Right kidney (tissue), 9 donors: ENCODE results near the gene TUNAR.

Source experiments
- DNase-seq: peaks from one replicate; pipeline ENCODE4 v3.0.0-alpha.2; 2016
- long read RNA-seq, 8 donors: transcript quantifications; one replicate each; lab custom pipeline, GENCODE V29; 2026

TUNAR gene
- long read RNA-seq, donor 1 = 0 reads
- long read RNA-seq, donor 2 = 0 reads
- long read RNA-seq, donor 3 = 0 reads
- long read RNA-seq, donor 4 = 0 reads
- long read RNA-seq, donor 5 = 0 reads
- long read RNA-seq, donor 6 = 0 reads
- long read RNA-seq, donor 7 = 0 reads
- long read RNA-seq, donor 8 = 0 reads

GRCh38 chr14:95876761-95877538, at the start of gene TUNAR:
TUNAR (plus strand) TSS chr14:95876832.
- peak; percentile 68 for DNase-seq

- DNase-seq = no peak
Observed at GRCh38 chr14:95828649-95829265, 47.9 kb upstream of the TUNAR start.

DNA sequence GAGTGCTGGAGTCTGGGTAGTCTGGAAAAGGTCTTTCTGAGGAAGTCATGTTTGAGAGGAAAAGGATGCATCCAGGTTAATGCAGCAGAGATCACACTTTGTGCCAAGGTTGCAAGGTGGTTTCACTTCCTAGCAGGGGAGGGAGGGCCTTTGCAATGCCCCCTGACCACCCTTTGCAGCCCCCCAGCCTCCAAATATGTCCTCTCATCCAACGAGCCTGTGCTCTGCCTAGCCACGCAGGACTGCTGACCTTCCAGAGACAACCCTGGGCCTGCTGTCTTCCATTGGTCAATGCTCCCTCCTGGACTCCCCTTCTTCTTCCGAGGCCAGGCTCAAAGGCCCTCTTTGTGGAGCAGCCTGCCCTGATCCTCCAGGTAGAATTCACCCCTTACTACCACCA, 47.3 kb upstream of the TUNAR start:
- no peak for DNase-seq

DNA sequence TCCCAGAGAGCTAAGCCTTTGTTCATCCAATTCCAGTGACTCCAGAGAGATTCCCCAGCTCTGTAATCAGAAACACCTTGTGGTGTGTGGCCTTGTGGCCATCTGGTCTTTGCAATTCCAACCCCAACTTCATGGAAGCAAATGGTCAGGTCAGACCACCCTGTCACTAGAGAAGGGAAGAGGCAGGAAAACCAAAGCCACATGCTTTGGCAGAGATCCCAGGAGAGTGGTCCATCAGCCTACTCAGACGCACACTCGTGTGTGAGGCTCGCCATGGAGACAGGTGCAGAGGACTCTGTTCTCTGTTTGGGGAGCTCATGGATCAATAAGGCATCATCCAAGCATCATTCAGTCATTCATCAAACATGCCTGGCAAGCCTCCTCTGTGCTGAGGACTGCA, 46.2 kb upstream of the TUNAR start:
- DNase-seq = no peak

GRCh38 chr14:95831041-95831440, 45.6 kb upstream of the TUNAR start:
- no peak for DNase-seq

DNA sequence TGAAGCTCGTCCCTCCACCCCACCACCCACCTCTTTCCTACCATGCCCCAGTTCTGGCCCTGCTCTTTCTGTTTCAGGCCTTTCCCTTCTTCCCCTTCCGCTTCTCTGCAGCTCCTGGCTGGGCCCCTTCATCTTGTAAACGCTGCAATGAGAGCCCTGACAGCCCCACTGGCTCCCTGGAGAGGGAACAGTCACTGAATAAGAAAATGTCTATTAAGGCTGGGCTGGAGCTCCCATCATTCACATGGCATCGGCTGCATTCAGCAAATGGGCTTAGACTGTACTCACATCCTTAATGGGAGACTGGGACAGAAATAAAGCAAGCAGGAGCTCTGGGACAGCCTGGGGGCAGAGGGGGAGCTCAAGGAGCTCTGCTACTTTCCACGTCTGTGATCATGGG, 45.2 kb upstream of the TUNAR start:
- no peak for DNase-seq

- no peak for DNase-seq
Observed at GRCh38 chr14:95832012-95832411, 44.6 kb upstream of the TUNAR start.

GRCh38 chr14:95833429-95833828, 43.2 kb upstream of the TUNAR start:
- no peak for DNase-seq

- DNase-seq = no peak
Observed at GRCh38 chr14:95834496-95834895, 42.1 kb upstream of the TUNAR start.

GRCh38 chr14:95835121-95835730, 41.4 kb upstream of the TUNAR start:
- DNase-seq = no peak

DNA sequence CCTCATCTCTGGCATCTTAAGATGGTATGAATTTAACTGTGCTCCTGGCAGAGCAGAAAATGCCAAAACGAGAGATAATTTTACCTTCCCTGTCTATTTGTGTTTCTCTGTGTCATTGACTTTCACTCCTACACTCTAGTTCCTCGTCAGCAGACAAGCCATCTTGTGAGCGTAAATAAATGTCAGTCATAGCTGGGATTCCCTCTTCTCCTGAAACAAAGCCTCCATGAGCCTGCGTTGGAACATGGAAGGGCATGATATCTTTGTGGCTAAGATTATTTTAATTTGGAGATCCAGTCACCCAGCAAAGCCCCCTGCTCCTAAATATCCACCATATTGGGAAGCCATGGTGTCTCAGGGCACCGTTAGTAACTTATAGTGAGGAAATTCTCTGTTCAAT, 37.8 kb upstream of the TUNAR start:
- DNase-seq = no peak

- no peak for DNase-seq
Observed at GRCh38 chr14:95840094-95840700, 36.4 kb upstream of the TUNAR start.

- DNase-seq = no peak
Observed at GRCh38 chr14:95841668-95842067, 35.0 kb upstream of the TUNAR start.

DNA sequence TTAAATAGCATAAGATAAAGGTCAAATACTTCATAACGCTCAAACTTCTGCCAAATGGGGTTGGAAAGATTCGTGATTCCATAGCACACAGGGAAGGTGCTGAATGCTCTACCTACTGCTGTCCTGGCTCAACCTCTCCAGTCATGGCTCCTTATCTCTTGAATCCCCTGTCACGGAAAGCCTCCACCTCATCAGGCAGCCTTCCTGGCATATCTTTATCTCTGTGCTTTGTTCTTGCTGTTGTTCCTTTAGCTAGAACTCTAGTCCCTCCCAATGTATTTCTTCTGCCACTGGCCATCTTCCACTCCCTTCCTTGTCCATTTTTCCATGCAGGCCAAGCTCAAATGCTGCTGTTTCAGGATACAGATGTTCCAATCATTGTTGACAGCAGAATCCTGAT, 26.9 kb upstream of the TUNAR start:
- DNase-seq = no peak

- no peak for DNase-seq
Observed at GRCh38 chr14:95850429-95850828, 26.2 kb upstream of the TUNAR start.

DNA sequence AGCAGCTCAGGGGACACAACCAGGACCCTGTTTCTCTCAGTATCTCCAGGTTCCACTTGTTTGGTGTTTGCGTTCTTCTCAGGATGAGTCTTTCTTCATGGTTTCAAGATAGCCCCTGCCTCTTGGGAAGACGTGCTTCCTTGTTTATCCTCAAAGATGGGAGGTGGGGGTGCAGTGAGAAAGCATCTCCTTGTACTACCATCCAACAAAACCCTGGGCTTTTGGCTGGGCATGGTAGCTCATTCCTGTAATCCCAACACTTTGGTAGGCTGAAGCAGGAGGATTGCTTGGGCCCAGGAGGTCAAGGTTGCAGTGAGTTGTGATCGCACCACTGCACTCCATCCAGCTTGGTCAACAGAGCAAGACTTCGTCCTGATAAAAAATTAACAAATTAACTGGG, 21.0 kb upstream of the TUNAR start:
- no peak for DNase-seq

DNA sequence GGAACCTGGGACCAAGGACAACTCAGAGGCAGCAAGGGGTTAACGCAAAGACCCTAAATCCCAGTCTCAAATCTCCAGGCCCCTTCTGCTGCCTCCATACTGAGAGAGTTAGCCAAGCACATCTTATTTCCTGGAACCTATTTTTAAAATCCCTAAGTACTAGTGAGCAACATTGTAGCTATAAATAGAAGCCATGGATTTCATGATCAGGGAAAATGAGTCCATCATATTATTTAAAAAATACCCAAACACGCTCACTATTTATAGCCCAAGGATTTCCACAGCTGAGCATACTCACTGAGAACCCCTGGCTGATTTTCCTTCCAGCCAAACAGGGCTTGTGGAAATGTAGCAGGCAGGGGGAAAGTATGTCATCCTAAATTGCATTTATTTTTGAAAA, 19.4 kb upstream of the TUNAR start:
- no peak for DNase-seq

DNA sequence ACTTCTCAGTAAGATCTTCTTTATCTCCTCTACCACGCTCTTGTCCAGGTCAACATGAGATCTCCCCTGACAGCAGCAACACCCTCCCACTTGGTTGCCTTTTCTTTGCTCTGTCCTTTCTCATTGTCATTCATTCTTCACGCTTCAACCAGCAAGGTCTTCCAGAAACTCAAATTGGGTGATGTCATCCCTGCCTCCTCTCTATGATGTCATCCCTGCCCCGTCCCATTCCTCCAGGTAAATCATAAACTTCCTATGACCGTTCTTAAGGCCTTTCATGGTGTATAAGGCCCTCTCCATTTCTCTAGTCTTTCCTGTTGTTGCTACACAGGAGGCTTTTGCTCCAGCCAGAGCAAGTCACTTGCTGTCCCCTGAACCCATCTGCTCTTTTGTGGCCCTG, 17.7 kb upstream of the TUNAR start:
- no peak for DNase-seq

- no peak for DNase-seq
Observed at GRCh38 chr14:95862243-95862642, 14.4 kb upstream of the TUNAR start.

DNA sequence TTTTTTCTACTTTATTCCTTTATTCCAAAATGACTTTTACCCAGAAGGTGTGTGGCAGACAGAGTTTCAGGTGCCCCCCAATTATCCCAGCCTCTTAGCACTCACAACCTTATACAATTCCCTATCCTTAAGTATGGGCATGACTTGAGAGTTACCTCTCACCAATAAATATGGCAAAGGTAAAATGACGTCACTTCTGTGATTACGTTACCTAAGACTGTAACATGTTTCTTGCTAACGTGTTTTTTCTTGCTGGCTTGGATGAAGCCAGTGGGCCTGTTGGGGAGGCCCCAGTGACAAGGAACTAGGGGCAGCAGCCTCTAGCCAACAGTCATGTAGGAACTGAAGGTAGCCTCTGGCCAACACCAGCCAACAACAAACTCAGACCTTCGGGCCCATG, 13.3 kb upstream of the TUNAR start:
- DNase-seq = no peak

DNA sequence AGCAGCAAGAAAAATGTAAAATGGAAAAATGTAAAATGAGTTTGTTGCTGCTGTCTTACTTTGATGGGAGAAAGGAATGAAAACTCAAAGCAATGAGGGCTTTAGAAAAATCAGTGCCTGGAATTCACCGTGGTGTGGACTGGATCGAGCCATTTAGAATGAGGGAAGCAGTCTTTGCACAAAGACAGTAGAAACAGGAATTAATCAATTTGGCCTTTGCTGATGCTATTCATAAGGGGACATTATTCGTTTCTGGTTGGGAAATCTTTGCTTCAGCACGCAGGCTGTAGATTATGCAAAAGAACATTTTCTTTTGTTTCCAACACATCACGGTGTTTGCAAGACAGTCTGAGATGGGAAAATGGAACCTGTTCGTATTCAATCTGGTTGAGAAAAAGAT, 6.9 kb upstream of the TUNAR start:
- DNase-seq = no peak

GRCh38 chr14:95870772-95871171, 5.9 kb upstream of the TUNAR start:
- no peak for DNase-seq

DNA sequence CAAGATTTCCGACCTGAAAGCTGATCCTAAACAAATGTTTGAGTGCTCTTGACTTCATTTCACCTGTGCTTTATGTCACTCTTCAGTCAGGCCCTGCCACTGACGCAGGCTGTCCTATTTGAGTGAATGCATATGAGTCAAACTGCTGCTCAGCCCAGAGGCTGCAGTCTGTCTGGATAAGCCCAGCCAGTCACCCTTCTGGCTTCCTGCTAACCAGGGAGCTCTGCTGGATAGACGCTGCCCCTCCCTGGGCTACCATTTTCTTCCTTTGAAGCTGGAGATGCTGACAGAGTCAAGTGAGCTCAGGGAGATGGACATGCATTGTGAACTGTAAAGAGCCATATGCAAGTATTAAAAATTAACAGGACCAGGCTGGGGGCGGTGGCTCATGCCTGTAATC, 5.1 kb upstream of the TUNAR start:
- DNase-seq = no peak
